Measurements from ENCODE around the gene VIPR2.

The VIPR2 gene

GRCh38 chr7:159096736-159097581 lies 47.7 kb downstream of the VIPR2 start:
- Histone ChIP-seq H3K27me3 (ENCODE audit: control insufficient read depth, insufficient read depth, low read length) (no peaks in the 10 kb centered on the region), H3K9ac (ENCODE audit: low read length) (no peak overlapping the region), H3K27ac (ENCODE audit: low read depth, low read length) (no peak overlapping the region), H3K4me1 (ENCODE audit: control insufficient read depth, insufficient read depth, low read length) (no peaks in the 10 kb centered on the region; the same call in 1 of the 2 replicates), H3K9me3 (ENCODE audit: control insufficient read depth, insufficient read depth, low read depth, low read length) (0 out of 2 replicates have a peak, but pooled peaks cover 3% of the 10 kb centered on the region), H3K36me3 (ENCODE audit: control insufficient read depth, insufficient read depth, low read length) (no peaks in the 10 kb centered on the region), H3K4me3 (ENCODE audit: low read depth, low read length) (no peak overlapping the region)

- no peak overlapping the region for H3K9ac ChIP-seq (ENCODE audit: low read length)
- H3K9me3 ChIP-seq (ENCODE audit: control insufficient read depth, insufficient read depth, low read depth, low read length), result no peaks in the 10 kb centered on the region
- H3K36me3 ChIP-seq (ENCODE audit: control insufficient read depth, insufficient read depth, low read length), result no peaks in the 10 kb centered on the region
- H3K4me3 ChIP-seq (ENCODE audit: low read depth, low read length), result no peak overlapping the region
- no peaks in the 10 kb centered on the region; the same call in 1 of the 2 replicates for H3K4me1 ChIP-seq (ENCODE audit: control insufficient read depth, insufficient read depth, low read length)
- H3K27ac ChIP-seq (ENCODE audit: low read depth, low read length), result no peak overlapping the region
- H3K27me3 ChIP-seq (ENCODE audit: control insufficient read depth, insufficient read depth, low read length), result no peaks in the 10 kb centered on the region
Observed at GRCh38 chr7:159095979-159096411, 48.7 kb downstream of the VIPR2 start.

- Histone ChIP-seq H3K9me3 (ENCODE audit: control insufficient read depth, insufficient read depth, low read depth, low read length) (no peaks in the 10 kb centered on the region), H3K4me1 (ENCODE audit: control insufficient read depth, insufficient read depth, low read length) (no peaks in the 10 kb centered on the region; the same call in 1 of the 2 replicates), H3K9ac (ENCODE audit: low read length) (no peak overlapping the region), H3K36me3 (ENCODE audit: control insufficient read depth, insufficient read depth, low read length) (no peaks in the 10 kb centered on the region), H3K4me3 (ENCODE audit: low read depth, low read length) (no peak overlapping the region), H3K27ac (ENCODE audit: low read depth, low read length) (no peak overlapping the region), H3K27me3 (ENCODE audit: control insufficient read depth, insufficient read depth, low read length) (no peaks in the 10 kb centered on the region)
Observed at GRCh38 chr7:159094919-159095915, 49.5 kb downstream of the VIPR2 start.

GRCh38 chr7:159094023-159094740 lies 50.5 kb downstream of the VIPR2 start:
- no peaks in the 10 kb centered on the region for H3K9me3 ChIP-seq (ENCODE audit: control insufficient read depth, insufficient read depth, low read depth, low read length)
- H3K4me1 ChIP-seq (ENCODE audit: control insufficient read depth, insufficient read depth, low read length), result no peaks in the 10 kb centered on the region; the same call in 1 of the 2 replicates
- H3K27me3 ChIP-seq (ENCODE audit: control insufficient read depth, insufficient read depth, low read length), result no peaks in the 10 kb centered on the region
- H3K27ac ChIP-seq (ENCODE audit: low read depth, low read length), result no peak overlapping the region
- no peak overlapping the region for H3K4me3 ChIP-seq (ENCODE audit: low read depth, low read length)
- H3K36me3 ChIP-seq (ENCODE audit: control insufficient read depth, insufficient read depth, low read length), result no peaks in the 10 kb centered on the region
- H3K9ac ChIP-seq (ENCODE audit: low read length), result no peak overlapping the region

- no peak overlapping the region for H3K9ac ChIP-seq (ENCODE audit: low read length)
- H3K36me3 ChIP-seq (ENCODE audit: control insufficient read depth, insufficient read depth, low read length), result no peaks in the 10 kb centered on the region
- H3K27ac ChIP-seq (ENCODE audit: low read depth, low read length), result no peak overlapping the region
- H3K27me3 ChIP-seq (ENCODE audit: control insufficient read depth, insufficient read depth, low read length), result no peaks in the 10 kb centered on the region
- H3K4me3 ChIP-seq (ENCODE audit: low read depth, low read length), result no peak overlapping the region
- no peaks in the 10 kb centered on the region for H3K9me3 ChIP-seq (ENCODE audit: control insufficient read depth, insufficient read depth, low read depth, low read length)
- no peaks in the 10 kb centered on the region for H3K4me1 ChIP-seq (ENCODE audit: control insufficient read depth, insufficient read depth, low read length)
Observed at GRCh38 chr7:159093351-159093971, 51.2 kb downstream of the VIPR2 start.

GRCh38 chr7:159092701-159093121 lies 52.0 kb downstream of the VIPR2 start:
- Histone ChIP-seq H3K9me3 (ENCODE audit: control insufficient read depth, insufficient read depth, low read depth, low read length) (no peaks in the 10 kb centered on the region), H3K4me1 (ENCODE audit: control insufficient read depth, insufficient read depth, low read length) (no peaks in the 10 kb centered on the region), H3K27ac (ENCODE audit: low read depth, low read length) (no peak overlapping the region), H3K36me3 (ENCODE audit: control insufficient read depth, insufficient read depth, low read length) (no peaks in the 10 kb centered on the region), H3K4me3 (ENCODE audit: low read depth, low read length) (no peak overlapping the region), H3K27me3 (ENCODE audit: control insufficient read depth, insufficient read depth, low read length) (no peaks in the 10 kb centered on the region), H3K9ac (ENCODE audit: low read length) (no peak overlapping the region)

- Histone ChIP-seq H3K27ac (ENCODE audit: low read depth, low read length) (no peak overlapping the region), H3K9ac (ENCODE audit: low read length) (no peak overlapping the region), H3K27me3 (ENCODE audit: control insufficient read depth, insufficient read depth, low read length) (no peaks in the 10 kb centered on the region), H3K9me3 (ENCODE audit: control insufficient read depth, insufficient read depth, low read depth, low read length) (no peaks in the 10 kb centered on the region), H3K4me1 (ENCODE audit: control insufficient read depth, insufficient read depth, low read length) (no peaks in the 10 kb centered on the region), H3K4me3 (ENCODE audit: low read depth, low read length) (no peak overlapping the region), H3K36me3 (ENCODE audit: control insufficient read depth, insufficient read depth, low read length) (no peaks in the 10 kb centered on the region)
Observed at GRCh38 chr7:159091480-159092475, 52.9 kb downstream of the VIPR2 start.

- no peaks in the 10 kb centered on the region for H3K4me1 ChIP-seq (ENCODE audit: control insufficient read depth, insufficient read depth, low read length)
- no peak overlapping the region for H3K4me3 ChIP-seq (ENCODE audit: low read depth, low read length)
- H3K27me3 ChIP-seq (ENCODE audit: control insufficient read depth, insufficient read depth, low read length), result no peaks in the 10 kb centered on the region
- H3K36me3 ChIP-seq (ENCODE audit: control insufficient read depth, insufficient read depth, low read length), result no peaks in the 10 kb centered on the region
- H3K9me3 ChIP-seq (ENCODE audit: control insufficient read depth, insufficient read depth, low read depth, low read length), result no peaks in the 10 kb centered on the region
- H3K27ac ChIP-seq (ENCODE audit: low read depth, low read length), result no peak overlapping the region
- no peak overlapping the region for H3K9ac ChIP-seq (ENCODE audit: low read length)
Observed at GRCh38 chr7:159091041-159091440, 53.6 kb downstream of the VIPR2 start.

- H3K4me1 ChIP-seq (ENCODE audit: control insufficient read depth, insufficient read depth, low read length), result no peaks in the 10 kb centered on the region
- H3K9ac ChIP-seq (ENCODE audit: low read length), result no peak overlapping the region
- H3K9me3 ChIP-seq (ENCODE audit: control insufficient read depth, insufficient read depth, low read depth, low read length), result no peaks in the 10 kb centered on the region
- no peak overlapping the region for H3K27ac ChIP-seq (ENCODE audit: low read depth, low read length)
- H3K4me3 ChIP-seq (ENCODE audit: low read depth, low read length), result no peak overlapping the region
- no peaks in the 10 kb centered on the region for H3K36me3 ChIP-seq (ENCODE audit: control insufficient read depth, insufficient read depth, low read length)
- no peaks in the 10 kb centered on the region for H3K27me3 ChIP-seq (ENCODE audit: control insufficient read depth, insufficient read depth, low read length)
Observed at GRCh38 chr7:159088016-159088865, 56.4 kb downstream of the VIPR2 start.

All from HUES6 (cell line).